ENCODE measurements around the gene TRAPPC4. TPM values are rescaled to one million over a fixed set of nuclear protein-coding genes. Genes with fewer than 3 reads are reported as not detected.

TRAPPC4 gene
- total and polyA plus RNA-seq, 2 of the 8 experiments (the other 6 are each of a cell fraction or from before 2014, with no cell fraction given) = 94.3 to 223 TPM

DNA sequence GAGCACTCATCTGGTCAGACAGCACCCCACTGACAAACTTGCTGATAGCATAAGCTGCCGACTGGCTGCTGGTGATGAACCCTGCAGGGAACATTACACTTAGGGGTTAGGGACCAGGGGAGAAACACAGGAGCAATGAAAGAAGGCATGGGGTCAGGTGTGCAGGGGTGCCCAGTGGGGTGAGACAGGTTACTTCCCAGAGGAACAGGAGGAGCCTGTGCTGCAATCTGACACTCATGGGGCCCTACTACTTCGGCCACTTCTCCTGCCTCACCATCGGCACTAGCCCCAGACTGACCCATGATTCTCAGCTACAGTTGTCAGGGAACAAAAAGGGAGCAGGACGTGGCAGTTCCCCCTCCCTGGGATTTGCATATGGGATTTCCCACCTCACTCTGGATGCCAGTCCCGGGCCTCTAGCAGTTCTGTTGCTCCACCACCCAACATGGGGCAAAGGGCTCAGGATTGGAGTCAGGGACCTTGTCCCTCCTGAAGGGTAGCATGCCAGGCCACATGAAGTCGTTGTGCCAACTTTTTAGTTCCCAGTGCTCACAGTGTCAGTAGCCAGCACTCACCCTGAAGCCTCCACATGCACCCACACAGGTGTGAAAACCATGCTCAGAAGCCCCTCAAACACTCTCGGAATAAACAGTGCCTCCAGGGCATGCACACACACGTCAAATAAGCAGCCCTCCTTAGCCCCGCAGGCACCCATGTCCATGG lies 9.9 kb downstream of the TRAPPC4 start:
- Histone ChIP-seq H3K9ac (replicated peaks in 1 of 4; ENCODE audit: extremely low read depth in 1 of 4, low read depth in 3 of 4, low read length in 3 of 4) (peak overlapping the region in 2 of 4 experiments; percentile 8 to 17; a peak in 3 of 7 replicates), H4K20me1 (replicated peaks in 1 of 2; ENCODE audit: control insufficient read depth in 1 of 2, insufficient read depth in 2 of 2, low read length in 2 of 2) (peaks cover 3 to 16% of the 10 kb centered on the region in 2 experiments), H3K4me3 (ENCODE audit: extremely low read depth in 1 of 4, insufficient read depth in 2 of 4, low read depth in 3 of 4, low read length in 4 of 4) (peak overlapping the region in 1 of 4 experiments; percentile 84; a peak in 4 of 8 replicates), H3K36me3 (ENCODE audit: control insufficient read depth in 2 of 4, insufficient read depth in 4 of 4, low read length in 3 of 4) (peaks cover 8 to 50% (median 29%) of the 10 kb centered on the region in 4 experiments), H3K18ac (ENCODE audit: extremely low read depth, low read length) (no peak overlapping the region), H2BK12ac (ENCODE audit: low read depth, low read length) (0 out of 2 replicates have a peak overlapping the region, but pooled peaks have one; percentile 10), H3K9me3 (ENCODE audit: insufficient read depth in 2 of 2, low read depth in 1 of 2, low read length in 1 of 2) (no peaks in the 10 kb centered on the region), H3K56ac (replicated peaks; ENCODE audit: insufficient read length, low read depth, low read length) (no peak overlapping the region), H2AFZ (ENCODE audit: low read length) (no peak overlapping the region), H3K4me2 (ENCODE audit: insufficient read depth in 1 of 2, low read depth in 2 of 2, low read length in 2 of 2) (peak overlapping the region; percentile 81 to 82), H4K8ac (ENCODE audit: extremely low read depth, insufficient read depth, low read length) (no peak overlapping the region), H2BK20ac (ENCODE audit: low read length) (no peak overlapping the region), H2BK120ac (replicated peaks; ENCODE audit: low read depth, low read length) (no peak overlapping the region), H3K4me1 (replicated peaks in 1 of 4; ENCODE audit: control insufficient read depth in 3 of 4, insufficient read depth in 4 of 4, low read length in 3 of 4) (peaks cover 6 to 13% (median 10%) of the 10 kb centered on the region in 4 experiments), H3K4ac (replicated peaks; ENCODE audit: insufficient read length, low read depth, low read length) (no peak overlapping the region), H3K23me2 (ENCODE audit: low read depth, low read length) (peaks cover 7% of the 10 kb centered on the region; the same call in 1 of the 2 replicates), H3K27ac (ENCODE audit: low read depth, low read length) (no peak overlapping the region; the same call in 1 of the 2 replicates), H2BK5ac (ENCODE audit: low read depth, low read length) (no peak overlapping the region), H3K79me1 (ENCODE audit: low read depth, low read length) (peaks cover 15% of the 10 kb centered on the region), H3K23ac (ENCODE audit: insufficient read length) (no peak overlapping the region), H3K79me2 (ENCODE audit: control insufficient read depth in 1 of 2, insufficient read depth in 2 of 2, low read length in 2 of 2) (peaks cover 0 to 19% of the 10 kb centered on the region in 2 experiments; a peak in 1 of 4 replicates), H4K5ac (ENCODE audit: insufficient read length, low read depth, low read length) (no peak overlapping the region), H2BK15ac (ENCODE audit: low read length) (no peak overlapping the region), H3K27me3 (replicated peaks in 1 of 4; ENCODE audit: control insufficient read depth in 3 of 4, extremely low read depth in 1 of 4, insufficient read depth in 3 of 4, low read length in 3 of 4) (no peaks in the 10 kb centered on the region), H3K14ac (ENCODE audit: insufficient read length) (no peak overlapping the region), H2AK5ac (ENCODE audit: low read depth, low read length) (no peak overlapping the region), H4K91ac (replicated peaks; ENCODE audit: insufficient read length, low read length) (peak overlapping the region; percentile 30)
- ChIA-PET CTCF (ENCODE audit: partially characterized antibody) (interaction anchor here (0.6 to 3.1 kb wide), 5 partner anchors 10 to 101 kb away, joined by 3 to 12 read pairs (median 4); partner anchors contain the start of genes RPS25 and TRAPPC4), POLR2A (ENCODE audit: partially characterized antibody) (interaction anchor here (1.4 to 9.7 kb wide), 4 partner anchors 15 to 27 kb away, joined by 4 to 224 read pairs (median 12); partner anchors contain the start of genes HYOU1, RPS25 and TRAPPC4)
- 87% methylated on average over 9 of the region's 9 CpGs; no CpG with 5 or more reads in 1 of the 2 experiments for WGBS, 2 experiments (ENCODE audit: extremely low coverage in 1 of 2, insufficient coverage in 1 of 2, insufficient read length in 1 of 2, insufficient replicate concordance in 2 of 2, low coverage in 1 of 2, low lambda C conversion rate in 2 of 2, missing lambda C conversion rate in 1 of 2)
- DNase-seq (ENCODE audit: low read depth in 1 of 2, low spot score in 2 of 2) (no peak), FAIRE-seq (no peak)
- TF ChIP-seq POLR2A (IDR thresholded peaks at IDR 0.05; ENCODE audit: control extremely low read depth in 1 of 2, low read depth in 2 of 2, low read length in 2 of 2) = no peak; a peak in 1 of 3 replicates
- TF ChIP-seq BACH1 (IDR thresholded peaks at IDR 0.05; ENCODE audit: low read length) = no peak
- no peak for TF ChIP-seq TBP (IDR thresholded peaks at IDR 0.05; ENCODE audit: low read depth, low read length)
- no peak for TF ChIP-seq NRF1 (IDR thresholded peaks at IDR 0.05; ENCODE audit: low read depth, low read length)
- no peak for TF ChIP-seq KDM1A (IDR thresholded peaks at IDR 0.05; ENCODE audit: borderline replicate concordance, low read length)
- no peak for TF ChIP-seq JUN (IDR thresholded peaks at IDR 0.05; ENCODE audit: low read depth, low read length)
- no peak for TF ChIP-seq CHD1 (IDR thresholded peaks at IDR 0.05; ENCODE audit: low read depth, low read length)
- no peak for TF ChIP-seq YY1 (IDR thresholded peaks at IDR 0.05; ENCODE audit: low read depth, low read length)
- no peak for TF ChIP-seq ATF3 (IDR thresholded peaks at IDR 0.05; ENCODE audit: insufficient read depth, low read depth, low read length)
- no peak for TF ChIP-seq BRCA1 (IDR thresholded peaks at IDR 0.05; ENCODE audit: low read depth, low read length)
- no peak for TF ChIP-seq TEAD4 (IDR thresholded peaks at IDR 0.05; ENCODE audit: low read depth, low read length)
